GM23338 (cell line): ENCODE results near the gene CCDC12. TPM values are rescaled to one million over a fixed set of nuclear protein-coding genes. Genes with fewer than 3 reads are reported as not detected.

Experiments
- ATAC-seq: fragments of 200-7000 bp; cut with Tn5 transposase; 3 replicates; pipeline ENCODE4 v1.9.1; 2020
- DNase-seq: peaks from one replicate; pipeline ENCODE4 v3.0.0-alpha.2; 2015; ENCODE audit warnings: low spot score
- H2AFZ ChIP-seq: fragments of 200-600 bp; sonication (generic); 2 replicates; pipeline ENCODE4 v1.8.0; 2016; ENCODE audit warnings: antibody characterized with exemption, mild to moderate bottlenecking, moderate library complexity
- H3F3A ChIP-seq: fragments of 200-600 bp; sonication (generic); replicated peaks from 2 replicates; pipeline ENCODE4 v1.8.0; 2017; ENCODE audit warnings: antibody characterized with exemption, mixed run types, low read depth
- H3K27ac ChIP-seq: fragments of 200-600 bp; sonication (generic); 2 replicates; pipeline ENCODE4 v1.6.1; 2016; ENCODE audit warnings: low read depth
- H3K27me3 ChIP-seq: fragments of 200-600 bp; sonication (generic); 2 replicates; pipeline ENCODE4 v1.8.0; 2016; ENCODE audit warnings: mild to moderate bottlenecking, mixed run types, moderate library complexity; ENCODE audit not compliant: insufficient read depth
- H3K36me3 ChIP-seq: fragments of 200-600 bp; sonication (generic); 2 replicates; pipeline ENCODE4 v1.8.0; 2016; ENCODE audit warnings: mild to moderate bottlenecking; ENCODE audit not compliant: insufficient read depth
- H3K4me1 ChIP-seq: fragments of 200-600 bp; sonication (generic); 2 replicates; pipeline ENCODE4 v1.8.0; 2016; ENCODE audit warnings: mild to moderate bottlenecking, moderate library complexity; ENCODE audit not compliant: insufficient read depth
- H3K4me2 ChIP-seq: fragments of 200-600 bp; sonication (generic); 2 replicates; pipeline ENCODE4 v1.7.1; 2017; ENCODE audit warnings: mixed run types
- H3K4me3 ChIP-seq: fragments of 200-600 bp; sonication (generic); 2 replicates; pipeline ENCODE4 v1.6.1; 2016; ENCODE audit warnings: mixed run types
- H3K79me2 ChIP-seq: fragments of 200-600 bp; sonication (generic); replicated peaks from 2 replicates; pipeline ENCODE4 v1.8.0; 2017; ENCODE audit warnings: mild to moderate bottlenecking; ENCODE audit not compliant: insufficient read depth
- H3K9me2 ChIP-seq: fragments of 200-600 bp; sonication (generic); 2 replicates; pipeline ENCODE4 v1.8.0; 2017; ENCODE audit not compliant: insufficient read depth
- H4K20me1 ChIP-seq: fragments of 200-600 bp; sonication (generic); replicated peaks from 2 replicates; pipeline ENCODE4 v1.8.0; 2017; ENCODE audit warnings: mild to moderate bottlenecking; ENCODE audit not compliant: insufficient read depth
- H3K27ac Mint-ChIP-seq: 2 replicates; pipeline ENCODE4 v1.8.0; 2020; ENCODE audit warnings: inconsistent platforms, mild to moderate bottlenecking, moderate library complexity, mixed read lengths
- H3K27me3 Mint-ChIP-seq: 3 replicates; pipeline ENCODE4 v1.8.0; 2022; ENCODE audit warnings: low read depth, mild to moderate bottlenecking, moderate library complexity, mixed read lengths, inconsistent platforms; ENCODE audit not compliant: insufficient read depth, poor library complexity
- H3K36me3 Mint-ChIP-seq: 3 replicates; pipeline ENCODE4 v1.8.0; 2021; ENCODE audit warnings: low read depth, mild to moderate bottlenecking, inconsistent platforms, moderate library complexity, mixed read lengths
- H3K4me1 Mint-ChIP-seq: 3 replicates; pipeline ENCODE4 v1.8.0; 2020; ENCODE audit warnings: mild to moderate bottlenecking, inconsistent platforms, mixed read lengths
- H3K4me3 Mint-ChIP-seq: 3 replicates; pipeline ENCODE4 v1.8.0; 2021; ENCODE audit warnings: moderate library complexity, mild to moderate bottlenecking, inconsistent platforms, mixed read lengths
- H3K9me3 Mint-ChIP-seq: 3 replicates; pipeline ENCODE4 v1.8.0; 2020; ENCODE audit warnings: moderate library complexity, mild to moderate bottlenecking, inconsistent platforms, mixed read lengths
- CREB1 ChIP-seq: fragments of 250-450 bp; sonication (Bioruptor Pico); IDR thresholded peaks from 2 replicates; pipeline ENCODE4 v1.5.0; 2020; ENCODE audit warnings: low read depth, mild to moderate bottlenecking, moderate library complexity
- CTCF ChIP-seq, 2 experiments: fragments of 200-600 bp in 1 of 2; sonication (generic) in 1 of 2; conservative IDR thresholded peaks; 2 replicates each; pipeline versions ENCODE4 v1.5.1 to v1.6.1; 2016 to 2017; ENCODE audit warnings: antibody characterized with exemption in 2 of 2, low read depth in 2 of 2, mild to moderate bottlenecking in 2 of 2, moderate library complexity in 1 of 2
- ETS1 ChIP-seq: IDR thresholded peaks from 2 replicates; pipeline ENCODE4 v1.6.1; 2016; ENCODE audit warnings: antibody characterized with exemption
- EZH2 ChIP-seq: fragments of 200-600 bp; sonication (generic); IDR thresholded peaks from one replicate; pipeline ENCODE4 v1.8.0; 2017; ENCODE audit warnings: antibody characterized with exemption, mild to moderate bottlenecking, low read depth; ENCODE audit not compliant: unreplicated experiment
- EZH2phosphoT487 ChIP-seq: fragments of 200-600 bp; sonication (generic); IDR thresholded peaks from one replicate; pipeline ENCODE4 v1.8.1; 2018; ENCODE audit warnings: antibody characterized with exemption; ENCODE audit not compliant: unreplicated experiment
- JUNB ChIP-seq: IDR thresholded peaks from one replicate; pipeline ENCODE4 v1.6.1; 2016; ENCODE audit warnings: antibody characterized with exemption; ENCODE audit not compliant: unreplicated experiment
- NANOG ChIP-seq: IDR thresholded peaks from 2 replicates; pipeline ENCODE4 v1.6.1; 2016; ENCODE audit warnings: antibody characterized with exemption, borderline replicate concordance
- POLR2AphosphoS5 ChIP-seq: IDR thresholded peaks from 2 replicates; pipeline ENCODE4 v1.6.1; 2016; ENCODE audit warnings: antibody characterized with exemption, low read depth
- REST ChIP-seq: IDR thresholded peaks from one replicate; pipeline ENCODE4 v1.6.1; 2018; ENCODE audit warnings: antibody characterized with exemption; ENCODE audit not compliant: unreplicated experiment
- STAT1 ChIP-seq: IDR thresholded peaks from one replicate; pipeline ENCODE4 v1.6.1; 2016; ENCODE audit warnings: antibody characterized with exemption; ENCODE audit not compliant: unreplicated experiment
- ZNF114 ChIP-seq: fragments of 250-450 bp; sonication (Bioruptor Pico); IDR thresholded peaks from 2 replicates; pipeline ENCODE4 v1.5.0; 2020; ENCODE audit warnings: mild to moderate bottlenecking, moderate library complexity
- ZNF331 ChIP-seq: fragments of 250-450 bp; sonication (Bioruptor Pico); IDR thresholded peaks from 2 replicates; pipeline ENCODE4 v1.5.0; 2020; ENCODE audit warnings: low read depth, mild to moderate bottlenecking, moderate library complexity
- ZNF462 ChIP-seq: fragments of 250-450 bp; sonication (Bioruptor Pico); IDR thresholded peaks from 2 replicates; pipeline ENCODE4 v1.5.0; 2020; ENCODE audit warnings: mild to moderate bottlenecking, moderate library complexity
- polyA plus RNA-seq: library from polyadenylated mRNA; unstranded; fragments of >200 nt; fragmentation: Nextera tagmentation; extraction: Ambion mirVana; gene quantifications from 2 replicates; pipeline ENCODE4 v1.2.1, GENCODE V29; 2016
- total RNA-seq: library from RNA; depleted of rRNA; stranded (reverse); fragments of >200 nt; shearing (Covaris generic); gene quantifications from 2 replicates; pipeline ENCODE4 v1.2.3, GENCODE V29; 2014

Gene CCDC12
- total and polyA plus RNA-seq, 2 experiments from 2014 or later = 42.9 to 133 TPM

GRCh38 chr3:46970391-46971091 is 6.0 kb downstream of the CCDC12 start:
- H3K4me3 ChIP-seq = no peak overlapping the region
- no peaks in the 10 kb centered on the region for H3K36me3 ChIP-seq
- H3K36me3 Mint-ChIP-seq = peaks cover 40% of the 10 kb centered on the region
- no peak overlapping the region for H3K27ac Mint-ChIP-seq
- H3K27me3 Mint-ChIP-seq = peaks cover 8% of the 10 kb centered on the region
- TF ChIP-seq EZH2phosphoT487 (no peak), ZNF114 (CRISPR knock-in tag) (no peak), REST (no peak), ZNF331 (CRISPR knock-in tag) (no peak), CREB1 (CRISPR knock-in tag) (no peak), JUNB (no peak), ZNF462 (CRISPR knock-in tag) (no peak), NANOG (no peak), CTCF (conservative IDR thresholded peaks at IDR 0.05; ENCODE audit: low read depth in 2 of 2) (no peak), EZH2 (no peak), ETS1 (no peak), STAT1 (no peak), POLR2AphosphoS5 (no peak)
- H3K4me1 Mint-ChIP-seq = peaks cover 34% of the 10 kb centered on the region
- H3K4me3 Mint-ChIP-seq = no peak overlapping the region
- H3K4me2 ChIP-seq = no peak overlapping the region
- no peaks in the 10 kb centered on the region for H3K4me1 ChIP-seq
- H3F3A ChIP-seq = no peaks in the 10 kb centered on the region
- no peak overlapping the region for H3K27ac ChIP-seq
- H2AFZ ChIP-seq = no peak overlapping the region
- H3K27me3 ChIP-seq = no peaks in the 10 kb centered on the region
- ATAC-seq = no peak
- peaks cover 86% of the 10 kb centered on the region for H4K20me1 ChIP-seq
- peaks cover 100% of the 10 kb centered on the region for H3K79me2 ChIP-seq
- DNase-seq = no peak
- H3K9me3 Mint-ChIP-seq = no peaks in the 10 kb centered on the region
- no peaks in the 10 kb centered on the region for H3K9me2 ChIP-seq
